HK-2 (cell line): ENCODE data around the gene TARDBP.
A peak's percentile ranks its signal among the peaks of the same experiment; 100 is the strongest.
"Not testable (repeated sequence)": the region's sequence is repeated elsewhere in the genome, so short reads cannot be mapped to it uniquely, and the experiment has no call there.

Experiments used
- DNase-seq: peaks from one replicate; pipeline ENCODE4 v3.0.0-alpha.2; 2018; ENCODE audit not compliant: unreplicated experiment

Gene TARDBP

GRCh38 chr1:11012260-11013159 is at the start of gene TARDBP:
TARDBP (plus strand) TSS chr1:11012654; CDS start chr1:11013728, 1,074 bp downstream.
- peak; percentile 90 for DNase-seq

GRCh38 chr1:10965546-10966226 is 46.8 kb upstream of the TARDBP start:
- DNase-seq = no peak

DNA sequence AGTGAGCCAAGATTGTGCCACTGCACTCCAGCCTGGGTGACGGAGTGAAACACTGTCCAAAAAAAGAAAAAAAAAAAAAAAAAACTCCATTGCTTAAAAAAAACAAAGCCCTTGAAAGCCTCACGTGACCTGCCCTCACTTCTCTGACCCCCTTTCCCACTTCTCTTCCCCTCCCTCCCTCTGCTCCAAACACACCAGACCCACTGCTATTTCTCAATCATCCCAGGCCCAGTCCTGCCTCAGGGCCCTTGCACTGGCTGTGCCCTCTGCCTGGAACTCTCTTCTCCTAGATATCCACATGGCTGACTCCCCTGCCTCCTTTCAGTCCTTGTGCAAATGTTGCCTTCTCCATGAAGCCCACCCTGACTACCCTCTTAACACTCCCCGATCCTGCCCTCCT is 45.4 kb upstream of the TARDBP start:
- DNase-seq = no peak

GRCh38 chr1:10968411-10968826 is 44.0 kb upstream of the TARDBP start:
- DNase-seq = no peak

- DNase-seq = no peak
These were observed 43.0 kb upstream of the TARDBP start for GRCh38 chr1:10969267-10969970.

DNA sequence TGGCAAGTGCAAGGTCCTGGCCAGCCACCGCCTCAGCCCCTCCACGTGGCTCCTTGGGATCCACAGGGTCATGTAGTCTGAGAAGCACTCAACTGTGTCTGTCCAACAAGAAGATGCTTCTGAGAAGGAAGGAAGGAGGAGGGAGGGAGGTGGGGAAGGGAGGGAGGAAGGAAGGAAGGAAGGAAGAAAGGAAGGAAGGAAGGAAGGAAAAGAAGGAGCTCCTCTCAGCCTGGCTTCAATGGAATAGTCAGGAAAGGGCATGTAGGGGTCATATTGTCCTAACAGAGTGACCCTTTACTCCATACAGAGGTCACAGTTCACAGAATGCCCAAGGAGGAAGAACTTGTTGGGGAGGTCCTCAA is 42.5 kb upstream of the TARDBP start:
- no peak for DNase-seq

DNA sequence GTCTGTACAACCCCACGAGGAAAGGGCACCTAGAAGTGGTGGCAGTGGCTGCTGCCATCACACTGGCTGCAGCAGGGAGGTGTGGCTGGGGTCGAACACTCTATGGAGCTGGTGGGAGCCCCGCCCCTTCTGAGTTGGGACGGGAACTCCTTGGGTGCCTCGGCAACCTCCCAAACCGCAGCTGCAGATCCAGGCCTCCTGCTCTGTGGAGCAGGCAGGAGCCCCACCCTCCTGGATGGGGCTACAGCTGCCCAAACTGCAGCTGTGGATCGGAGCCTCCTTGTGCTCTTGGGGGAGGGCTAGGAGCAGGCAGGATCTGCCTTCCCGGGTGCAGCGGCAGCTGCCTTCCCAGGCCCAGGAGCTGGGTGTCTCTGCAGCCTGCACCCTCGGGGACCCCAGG is 38.9 kb upstream of the TARDBP start:
- no peak for DNase-seq

DNA sequence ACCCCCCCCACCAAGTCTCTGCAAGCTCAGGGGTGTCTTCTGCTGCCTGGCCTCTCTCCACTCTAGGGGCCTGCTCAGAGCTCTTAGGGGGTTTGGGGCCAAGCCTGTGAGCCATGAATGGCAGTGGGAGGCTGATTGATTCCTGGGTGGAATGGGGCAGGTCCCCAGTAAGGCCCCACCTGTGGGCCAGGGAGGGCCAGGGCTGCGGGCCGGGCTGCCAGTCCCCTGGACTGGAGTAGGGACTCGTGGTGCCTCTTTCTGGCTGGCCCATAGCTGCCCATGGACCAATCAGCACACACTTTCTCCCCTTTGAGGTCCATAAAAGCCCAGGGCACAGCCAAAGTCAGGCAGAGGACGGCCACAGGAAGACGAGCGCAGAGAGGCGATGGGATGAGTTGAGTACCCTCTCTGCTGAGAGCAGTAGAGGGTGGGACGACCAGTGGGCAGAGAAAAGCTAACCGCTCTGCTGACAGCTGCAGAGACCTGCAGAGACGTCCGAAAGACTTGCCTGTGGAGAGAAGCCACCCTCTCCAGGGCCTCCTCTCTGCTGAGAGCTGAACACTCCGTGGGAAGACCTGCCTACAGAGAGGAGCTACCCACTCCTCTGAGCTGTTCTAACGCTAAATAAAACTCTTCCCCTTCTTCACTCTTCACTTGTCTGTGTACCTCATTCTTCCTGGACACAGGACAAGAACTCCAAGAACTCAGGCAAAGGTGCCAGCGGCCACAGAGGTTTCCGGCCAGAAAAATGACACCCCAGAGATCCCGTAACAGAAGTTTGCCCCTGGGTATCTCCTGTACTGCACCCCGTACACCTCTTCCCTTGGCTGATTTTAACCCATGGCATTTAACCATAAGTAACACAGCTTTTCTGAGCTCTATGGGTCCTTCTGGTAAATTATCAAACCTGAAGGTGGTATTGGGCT is 38.2 kb upstream of the TARDBP start:
- no peak for DNase-seq

GRCh38 chr1:10975567-10976326 is 36.7 kb upstream of the TARDBP start:
- DNase-seq = peak; percentile 60

- no peak for DNase-seq
These were observed 33.7 kb upstream of the TARDBP start for GRCh38 chr1:10978719-10979118.

DNA sequence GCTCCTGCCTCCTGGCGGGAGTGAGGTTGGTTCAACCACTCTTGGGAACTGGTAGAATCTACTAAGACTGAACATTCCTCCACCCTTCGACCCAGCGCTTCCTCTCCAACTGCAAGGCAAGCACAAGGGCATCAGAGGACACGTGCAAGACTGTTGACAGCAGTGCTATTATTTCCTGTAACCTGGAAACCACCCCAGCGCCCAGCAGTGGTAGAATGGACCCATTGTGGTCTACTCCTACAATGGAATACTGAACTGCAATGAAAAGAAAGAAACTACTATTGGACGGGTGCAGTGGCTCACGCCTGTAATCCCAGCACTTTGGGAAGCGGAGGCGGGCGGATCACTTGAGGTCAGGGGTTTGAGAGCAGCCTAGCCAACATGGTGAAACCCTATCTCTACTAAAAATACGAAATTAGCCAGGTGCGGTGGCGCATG is 33.0 kb upstream of the TARDBP start:
- DNase-seq = no peak

DNA sequence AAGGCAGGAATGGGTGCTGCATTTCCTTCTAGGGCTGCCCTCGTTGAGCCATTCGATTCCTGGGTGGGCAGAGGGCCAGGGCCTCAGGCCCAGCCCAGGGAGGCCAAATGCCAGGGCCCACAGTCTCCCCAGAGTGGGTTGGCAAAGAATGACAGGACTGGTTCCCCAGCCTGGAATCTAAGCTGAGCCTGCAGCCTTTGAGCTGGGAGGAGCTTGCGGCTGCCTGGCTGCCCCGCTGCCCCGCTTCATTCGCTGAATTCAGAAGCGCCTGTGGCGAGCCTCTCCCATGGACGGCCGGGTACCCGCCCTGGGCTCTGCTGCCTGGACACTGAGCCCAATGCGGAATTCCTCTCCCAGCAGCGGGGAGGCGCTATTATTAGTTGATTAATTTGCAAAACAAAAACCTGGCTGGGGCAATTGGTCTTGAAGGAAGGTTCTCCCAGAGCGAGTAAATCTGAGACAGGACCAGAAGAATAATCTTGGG is 32.3 kb upstream of the TARDBP start:
- peak; percentile 53 for DNase-seq

GRCh38 chr1:10980841-10981727 is 31.4 kb upstream of the TARDBP start:
- no peak for DNase-seq

GRCh38 chr1:10986525-10986890 is 25.9 kb upstream of the TARDBP start:
- no peak for DNase-seq

DNA sequence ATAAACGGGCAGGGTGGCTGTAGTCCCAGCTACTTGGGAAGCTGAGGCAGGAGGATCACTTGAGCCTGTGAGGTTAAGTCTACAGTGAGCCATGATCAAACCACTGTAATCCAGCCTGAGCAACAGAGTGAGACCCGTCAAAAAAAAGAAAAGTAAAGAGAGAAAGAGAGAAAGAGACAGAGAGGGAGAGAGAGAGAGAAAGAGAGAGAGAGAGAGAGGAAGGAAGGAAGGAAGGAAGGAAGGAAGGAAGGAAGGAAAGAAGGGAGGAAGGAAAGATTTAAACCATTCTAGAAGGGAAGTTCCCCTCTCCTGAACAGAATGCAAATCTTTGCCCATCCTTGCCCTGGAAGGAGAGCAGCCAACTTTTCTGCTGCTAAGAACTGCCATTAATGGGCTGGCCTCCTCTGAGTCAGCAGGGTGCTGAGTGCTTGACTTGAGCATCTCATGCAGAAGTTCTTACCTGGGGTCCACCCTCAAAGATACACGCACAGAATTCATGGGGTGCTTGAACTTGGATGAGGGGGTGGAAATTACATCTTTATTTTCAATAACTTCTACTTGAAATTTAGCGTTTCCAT is 24.5 kb upstream of the TARDBP start:
- no peak for DNase-seq

DNA sequence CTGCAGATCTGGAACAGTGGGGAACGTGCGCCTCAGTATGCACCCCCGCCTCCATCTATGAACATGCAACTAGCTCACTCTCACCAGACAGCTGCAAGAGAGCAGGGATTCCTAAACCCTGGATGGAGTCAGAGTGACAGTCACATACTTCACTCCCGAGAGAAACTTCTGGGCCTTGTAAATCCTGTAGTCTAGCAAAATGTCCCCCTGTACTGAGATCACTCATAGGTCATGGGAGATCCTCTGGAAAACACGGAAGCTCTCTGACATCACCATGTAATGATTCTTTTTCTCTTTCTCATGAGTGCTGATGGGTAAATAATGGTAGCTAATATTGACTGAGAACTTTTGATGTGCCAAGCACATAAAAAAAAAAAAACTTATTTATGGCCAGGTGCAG is 23.4 kb upstream of the TARDBP start:
- DNase-seq = no peak

- not testable (repeated sequence) for DNase-seq
These were observed 22.4 kb upstream of the TARDBP start for GRCh38 chr1:10989920-10990516.

- no peak for DNase-seq
These were observed 21.6 kb upstream of the TARDBP start for GRCh38 chr1:10990828-10991227.

DNA sequence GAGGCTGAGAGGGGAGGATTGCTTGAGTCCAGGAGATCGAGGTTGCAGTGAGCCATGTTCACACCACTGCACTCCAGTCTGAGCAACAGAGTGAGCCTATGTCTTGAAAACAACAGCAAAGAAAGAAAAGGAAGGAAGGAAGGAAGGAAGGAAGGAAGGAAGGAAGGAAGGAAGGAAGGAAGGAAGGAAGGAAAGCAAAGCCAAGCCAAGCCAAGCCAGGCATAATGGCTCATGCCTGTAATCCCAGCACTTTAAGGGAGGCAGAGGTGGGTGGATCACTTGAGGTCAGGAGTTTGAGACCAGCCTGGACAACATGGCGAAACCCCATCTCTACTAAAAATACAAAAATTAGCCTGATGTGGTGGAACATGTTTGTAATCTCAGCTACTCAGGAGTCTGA is 20.4 kb upstream of the TARDBP start:
- DNase-seq = not testable (repeated sequence)
